A549 (cell line): Measurements from ENCODE around the gene ITGA2B. TPM values are rescaled to one million over a fixed set of nuclear protein-coding genes. Genes with fewer than 3 reads are reported as not detected.

Experiments
- ATAC-seq, 2 experiments: fragments of 200-7000 bp in 1 of 2; fragments of >200 bp in 1 of 2; cut with Nextera tagmentation in 1 of 2; cut with Tn5 transposase in 1 of 2; 3 replicates each; pipeline versions ENCODE4 v1.8.0 to v1.9.1; 2018 to 2020; ENCODE audit warnings: mild to moderate bottlenecking in 1 of 2, moderate library complexity in 1 of 2
- CTCF ChIA-PET: fragments of 300-600 bp; sonication (Branson Sonifier 250); formaldehyde crosslinking; extraction: SDS; loops from one replicate; lab custom pipeline; 2021; ENCODE audit warnings: antibody characterized with exemption, inconsistent platforms; lab: Yijun Ruan, JAX
- POLR2A ChIA-PET: fragments of 350-600 bp; formaldehyde crosslinking; extraction: SDS; loops from one replicate; lab custom pipeline; 2021; ENCODE audit warnings: antibody characterized with exemption, inconsistent platforms; lab: Yijun Ruan, JAX
- DNase-seq, 2 experiments: peaks; one replicate each; pipeline versions ENCODE4 v3.0.0 to v3.0.0-alpha.2; 2011 to 2016; ENCODE audit warnings: low read depth in 1 of 2, low spot score in 1 of 2
- FAIRE-seq: peaks from 2 replicates; lab custom pipeline; 2011; peaks lifted over from hg19 to GRCh38; lab: Jason Lieb, UNC
- H3K27ac ChIP-seq, 2 experiments: fragments of >200 bp; sonication (Bioruptor Twin); formaldehyde crosslinking; 3 replicates each; pipeline ENCODE4 v1.5.1; 2016 to 2017
- H3K4me1 ChIP-seq: fragments of >200 bp; sonication (Bioruptor Twin); formaldehyde crosslinking; 3 replicates; pipeline ENCODE4 v1.6.1; 2016
- H3K4me2 ChIP-seq: fragments of >200 bp; sonication (Bioruptor Twin); formaldehyde crosslinking; 3 replicates; pipeline ENCODE4 v1.6.1; 2016
- H3K4me3 ChIP-seq: fragments of >200 bp; sonication (Bioruptor Twin); formaldehyde crosslinking; 3 replicates; pipeline ENCODE4 v1.5.1; 2016
- H3K9me3 ChIP-seq: fragments of >200 bp; sonication (Bioruptor Twin); formaldehyde crosslinking; 3 replicates; pipeline ENCODE4 v1.6.1; 2016
- CBX8 ChIP-seq: fragments of 200-600 bp; sonication (generic); IDR thresholded peaks from 2 replicates; pipeline ENCODE4 v1.6.1; 2016
- EHF ChIP-seq: fragments of 250-450 bp; sonication (Bioruptor Pico); IDR thresholded peaks from 2 replicates; pipeline ENCODE4 v1.5.0; 2020; ENCODE audit warnings: mild to moderate bottlenecking
- FOSL2 ChIP-seq, 2 experiments: fragments of 450-650 bp in 1 of 2; fragments of >200 bp in 1 of 2; sonication (Bioruptor Twin) in 1 of 2; formaldehyde crosslinking; IDR thresholded peaks; 2 replicates each; pipeline versions ENCODE4 v1.5.0 to v1.6.1; 2016 to 2020; ENCODE audit warnings: mild to moderate bottlenecking in 1 of 2, moderate library complexity in 1 of 2
- FOXS1 ChIP-seq: fragments of 250-450 bp; sonication (Bioruptor Pico); IDR thresholded peaks from 2 replicates; pipeline ENCODE4 v1.5.0; 2020; ENCODE audit warnings: mild to moderate bottlenecking, moderate library complexity
- HDAC2 ChIP-seq: fragments of 200-600 bp; sonication (generic); IDR thresholded peaks from 2 replicates; pipeline ENCODE4 v1.6.1; 2016
- HOXA7 ChIP-seq: fragments of 250-450 bp; sonication (Bioruptor Pico); IDR thresholded peaks from 2 replicates; pipeline ENCODE4 v1.5.0; 2020; ENCODE audit warnings: mild to moderate bottlenecking, moderate library complexity
- HOXB13 ChIP-seq: fragments of 250-450 bp; sonication (Bioruptor Pico); IDR thresholded peaks from 2 replicates; pipeline ENCODE4 v1.5.0; 2020; ENCODE audit warnings: low read depth, mild to moderate bottlenecking, moderate library complexity
- JUN ChIP-seq, 2 experiments: fragments of >200 bp; sonication (Bioruptor Twin); formaldehyde crosslinking; IDR thresholded peaks; 2 replicates in 1 of 2; 3 replicates in 1 of 2; pipeline ENCODE4 v1.6.1; 2016 to 2017
- KDM5A ChIP-seq: fragments of 200-600 bp; sonication (generic); IDR thresholded peaks from 2 replicates; pipeline ENCODE4 v1.6.1; 2016; ENCODE audit warnings: antibody characterized with exemption, mild to moderate bottlenecking
- NPAS2 ChIP-seq: fragments of 250-450 bp; sonication (Bioruptor Pico); IDR thresholded peaks from 2 replicates; pipeline ENCODE4 v1.8.0; 2022; ENCODE audit warnings: mild to moderate bottlenecking, moderate library complexity, borderline replicate concordance
- PHF8 ChIP-seq: fragments of 200-600 bp; sonication (generic); IDR thresholded peaks from 2 replicates; pipeline ENCODE4 v1.6.1; 2016; ENCODE audit warnings: low read depth, mild to moderate bottlenecking, antibody characterized with exemption, moderate library complexity, borderline replicate concordance
- POLR2A ChIP-seq: IDR thresholded peaks from 2 replicates; pipeline ENCODE4 v1.6.1; 2012; ENCODE audit warnings: mild to moderate bottlenecking, low read length
- RARB ChIP-seq: fragments of 250-450 bp; sonication (Bioruptor Pico); IDR thresholded peaks from 2 replicates; pipeline ENCODE4 v1.8.0; 2021; ENCODE audit warnings: mild to moderate bottlenecking, moderate library complexity
- TFCP2L1 ChIP-seq: fragments of 250-450 bp; sonication (Bioruptor Pico); IDR thresholded peaks from 2 replicates; pipeline ENCODE4 v1.5.0; 2021; ENCODE audit warnings: mild to moderate bottlenecking
- ZSCAN20 ChIP-seq: fragments of 250-450 bp; sonication (Bioruptor Pico); IDR thresholded peaks from 2 replicates; pipeline ENCODE4 v1.8.0; 2022; ENCODE audit warnings: mild to moderate bottlenecking, moderate library complexity
- WGBS: methylation state at CpG from one replicate; pipeline ENCODE4 v1.1.6; 2017; ENCODE audit errors: missing lambda C conversion rate; 5-methylcytosine and 5-hydroxymethylcytosine counted together
- polyA plus RNA-seq, 4 experiments: library from polyadenylated mRNA; depleted of rRNA in 3 of 4; stranded (reverse); fragments of >200 nt; fragmentation: RNase III in 1 of 4; extraction: RNeasy Plus Mini Kit Qiagen cat#74134 plus additional on column Dnase treatment in 1 of 4; gene quantifications; 2 replicates in 3 of 4; 3 replicates in 1 of 4; pipeline ENCODE4 v1.2.3, GENCODE V29; 2011 to 2017
- TF ChIP-seq, protein P1 (sequence below): IDR thresholded peaks from 2 replicates; pipeline ENCODE4 v1.6.1; 2012; ENCODE audit warnings: low read depth, borderline replicate concordance
- TF ChIP-seq, protein P2 (sequence below): fragments of >200 bp; sonication (Bioruptor Twin); formaldehyde crosslinking; IDR thresholded peaks from 3 replicates; pipeline ENCODE4 v1.5.1; 2016
- TF ChIP-seq, protein P3 (sequence below): fragments of 150-350 bp; IDR thresholded peaks from 2 replicates; pipeline ENCODE4 v1.6.1; 2014; ENCODE audit warnings: low read depth, mild to moderate bottlenecking, low read length
- TF ChIP-seq, protein P4 (sequence below): IDR thresholded peaks from 2 replicates; pipeline ENCODE4 v1.6.1; 2012
- TF ChIP-seq, protein P5 (sequence below): fragments of 200-600 bp; sonication (generic); IDR thresholded peaks from 2 replicates; pipeline ENCODE4 v1.6.1; 2016; ENCODE audit warnings: antibody characterized with exemption, mild to moderate bottlenecking, moderate library complexity
- TF ChIP-seq, protein P6 (sequence below): fragments of >200 bp; sonication (Bioruptor Twin); formaldehyde crosslinking; IDR thresholded peaks from 2 replicates; pipeline ENCODE4 v1.6.1; 2016

The ITGA2B gene
- polyA plus RNA-seq, 2 of the 4 experiments (the other 2 are of a cell fraction): 1.3 to 4.1 TPM

DNA sequence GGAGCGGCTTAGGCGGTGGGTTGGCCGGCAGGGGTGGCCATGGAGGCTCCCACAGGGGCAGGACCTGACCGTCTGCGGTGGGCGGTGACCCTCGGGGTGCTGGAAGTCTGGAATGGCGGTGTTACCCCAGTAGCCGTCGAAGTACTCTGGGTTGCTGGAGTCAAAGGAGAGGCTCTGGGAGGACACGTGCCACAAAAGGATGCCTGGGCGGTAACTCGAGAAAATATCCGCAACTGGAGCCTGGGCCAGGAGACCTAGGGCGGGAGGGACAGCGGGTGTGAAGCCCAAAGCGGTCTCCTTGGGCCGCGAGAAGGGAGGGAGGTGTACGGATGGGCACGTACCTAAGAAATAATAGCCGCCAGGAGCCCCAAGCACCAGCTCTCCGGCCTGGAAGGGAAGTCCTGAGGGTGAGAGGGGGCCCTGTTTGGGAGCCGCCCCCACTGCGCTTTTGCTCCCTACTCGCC is 4.6 kb downstream of the ITGA2B start:
- TF ChIP-seq JUN (IDR thresholded peaks at IDR 0.05) (no peak), PHF8 (no peak), HDAC2 (no peak), HOXB13 (CRISPR knock-in tag) (no peak), EHF (CRISPR knock-in tag) (no peak), POLR2A (no peak), ZSCAN20 (CRISPR knock-in tag) (no peak), FOSL2 (IDR thresholded peaks at IDR 0.05) (no peak), FOSL2 (CRISPR knock-in tag; IDR thresholded peaks at IDR 0.05) (0 out of 2 replicates have a peak, but pooled peaks have one; percentile 4), RARB (no peak), FOXS1 (CRISPR knock-in tag) (no peak), KDM5A (no peak), CBX8 (no peak), TFCP2L1 (CRISPR knock-in tag) (no peak), NPAS2 (CRISPR knock-in tag) (no peak), HOXA7 (no peak)
- TF ChIP-seq, protein P1, sequence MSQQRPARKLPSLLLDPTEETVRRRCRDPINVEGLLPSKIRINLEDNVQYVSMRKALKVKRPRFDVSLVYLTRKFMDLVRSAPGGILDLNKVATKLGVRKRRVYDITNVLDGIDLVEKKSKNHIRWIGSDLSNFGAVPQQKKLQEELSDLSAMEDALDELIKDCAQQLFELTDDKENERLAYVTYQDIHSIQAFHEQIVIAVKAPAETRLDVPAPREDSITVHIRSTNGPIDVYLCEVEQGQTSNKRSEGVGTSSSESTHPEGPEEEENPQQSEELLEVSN: peak; percentile 91
- TF ChIP-seq, protein P2, sequence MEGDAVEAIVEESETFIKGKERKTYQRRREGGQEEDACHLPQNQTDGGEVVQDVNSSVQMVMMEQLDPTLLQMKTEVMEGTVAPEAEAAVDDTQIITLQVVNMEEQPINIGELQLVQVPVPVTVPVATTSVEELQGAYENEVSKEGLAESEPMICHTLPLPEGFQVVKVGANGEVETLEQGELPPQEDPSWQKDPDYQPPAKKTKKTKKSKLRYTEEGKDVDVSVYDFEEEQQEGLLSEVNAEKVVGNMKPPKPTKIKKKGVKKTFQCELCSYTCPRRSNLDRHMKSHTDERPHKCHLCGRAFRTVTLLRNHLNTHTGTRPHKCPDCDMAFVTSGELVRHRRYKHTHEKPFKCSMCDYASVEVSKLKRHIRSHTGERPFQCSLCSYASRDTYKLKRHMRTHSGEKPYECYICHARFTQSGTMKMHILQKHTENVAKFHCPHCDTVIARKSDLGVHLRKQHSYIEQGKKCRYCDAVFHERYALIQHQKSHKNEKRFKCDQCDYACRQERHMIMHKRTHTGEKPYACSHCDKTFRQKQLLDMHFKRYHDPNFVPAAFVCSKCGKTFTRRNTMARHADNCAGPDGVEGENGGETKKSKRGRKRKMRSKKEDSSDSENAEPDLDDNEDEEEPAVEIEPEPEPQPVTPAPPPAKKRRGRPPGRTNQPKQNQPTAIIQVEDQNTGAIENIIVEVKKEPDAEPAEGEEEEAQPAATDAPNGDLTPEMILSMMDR: no peak
- TF ChIP-seq, protein P3, sequence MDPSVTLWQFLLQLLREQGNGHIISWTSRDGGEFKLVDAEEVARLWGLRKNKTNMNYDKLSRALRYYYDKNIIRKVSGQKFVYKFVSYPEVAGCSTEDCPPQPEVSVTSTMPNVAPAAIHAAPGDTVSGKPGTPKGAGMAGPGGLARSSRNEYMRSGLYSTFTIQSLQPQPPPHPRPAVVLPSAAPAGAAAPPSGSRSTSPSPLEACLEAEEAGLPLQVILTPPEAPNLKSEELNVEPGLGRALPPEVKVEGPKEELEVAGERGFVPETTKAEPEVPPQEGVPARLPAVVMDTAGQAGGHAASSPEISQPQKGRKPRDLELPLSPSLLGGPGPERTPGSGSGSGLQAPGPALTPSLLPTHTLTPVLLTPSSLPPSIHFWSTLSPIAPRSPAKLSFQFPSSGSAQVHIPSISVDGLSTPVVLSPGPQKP: no peak
- TF ChIP-seq, protein P4, sequence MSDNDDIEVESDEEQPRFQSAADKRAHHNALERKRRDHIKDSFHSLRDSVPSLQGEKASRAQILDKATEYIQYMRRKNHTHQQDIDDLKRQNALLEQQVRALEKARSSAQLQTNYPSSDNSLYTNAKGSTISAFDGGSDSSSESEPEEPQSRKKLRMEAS: peak; percentile 79
- TF ChIP-seq, protein P5, sequence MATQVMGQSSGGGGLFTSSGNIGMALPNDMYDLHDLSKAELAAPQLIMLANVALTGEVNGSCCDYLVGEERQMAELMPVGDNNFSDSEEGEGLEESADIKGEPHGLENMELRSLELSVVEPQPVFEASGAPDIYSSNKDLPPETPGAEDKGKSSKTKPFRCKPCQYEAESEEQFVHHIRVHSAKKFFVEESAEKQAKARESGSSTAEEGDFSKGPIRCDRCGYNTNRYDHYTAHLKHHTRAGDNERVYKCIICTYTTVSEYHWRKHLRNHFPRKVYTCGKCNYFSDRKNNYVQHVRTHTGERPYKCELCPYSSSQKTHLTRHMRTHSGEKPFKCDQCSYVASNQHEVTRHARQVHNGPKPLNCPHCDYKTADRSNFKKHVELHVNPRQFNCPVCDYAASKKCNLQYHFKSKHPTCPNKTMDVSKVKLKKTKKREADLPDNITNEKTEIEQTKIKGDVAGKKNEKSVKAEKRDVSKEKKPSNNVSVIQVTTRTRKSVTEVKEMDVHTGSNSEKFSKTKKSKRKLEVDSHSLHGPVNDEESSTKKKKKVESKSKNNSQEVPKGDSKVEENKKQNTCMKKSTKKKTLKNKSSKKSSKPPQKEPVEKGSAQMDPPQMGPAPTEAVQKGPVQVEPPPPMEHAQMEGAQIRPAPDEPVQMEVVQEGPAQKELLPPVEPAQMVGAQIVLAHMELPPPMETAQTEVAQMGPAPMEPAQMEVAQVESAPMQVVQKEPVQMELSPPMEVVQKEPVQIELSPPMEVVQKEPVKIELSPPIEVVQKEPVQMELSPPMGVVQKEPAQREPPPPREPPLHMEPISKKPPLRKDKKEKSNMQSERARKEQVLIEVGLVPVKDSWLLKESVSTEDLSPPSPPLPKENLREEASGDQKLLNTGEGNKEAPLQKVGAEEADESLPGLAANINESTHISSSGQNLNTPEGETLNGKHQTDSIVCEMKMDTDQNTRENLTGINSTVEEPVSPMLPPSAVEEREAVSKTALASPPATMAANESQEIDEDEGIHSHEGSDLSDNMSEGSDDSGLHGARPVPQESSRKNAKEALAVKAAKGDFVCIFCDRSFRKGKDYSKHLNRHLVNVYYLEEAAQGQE: no peak
- TF ChIP-seq, protein P6, sequence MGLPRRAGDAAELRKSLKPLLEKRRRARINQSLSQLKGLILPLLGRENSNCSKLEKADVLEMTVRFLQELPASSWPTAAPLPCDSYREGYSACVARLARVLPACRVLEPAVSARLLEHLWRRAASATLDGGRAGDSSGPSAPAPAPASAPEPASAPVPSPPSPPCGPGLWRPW: no peak
- POLR2A ChIA-PET: interaction anchor here (1.3 to 1.5 kb wide), 2 partner anchors 119 to 165 kb away, joined by 4 read pairs; partner anchors contain the start of gene GPATCH8

More for the DNA sequence above, 4.6 kb downstream of the ITGA2B start:
- Histone ChIP-seq H3K4me2 (peak overlapping the region; percentile 87), H3K4me3 (peak overlapping the region; percentile 54), H3K27ac (peak overlapping the region; percentile 73 to 86), H3K9me3 (no peaks in the 10 kb centered on the region), H3K4me1 (peaks cover 3% of the 10 kb centered on the region; the same call in 1 of the 3 replicates)
- CTCF ChIA-PET: interaction anchor here (0.6 to 6.8 kb wide), 14 partner anchors 9 to 459 kb away, joined by 3 to 62 read pairs (median 3); no protein-coding TSS in a partner anchor
- no peak for FAIRE-seq
- 42% methylated on average over 25 of the region's 26 CpGs for WGBS
- no peak for DNase-seq
- peak in 1 of 2 experiments; percentile 5 for ATAC-seq
